ENCODE data around the gene HTRA1. TPM values are rescaled to one million over a fixed set of nuclear protein-coding genes. Genes with fewer than 3 reads are reported as not detected.

The HTRA1 gene
- total RNA-seq, 2 donors from 2014 or later: 282 to 473 TPM

DNA sequence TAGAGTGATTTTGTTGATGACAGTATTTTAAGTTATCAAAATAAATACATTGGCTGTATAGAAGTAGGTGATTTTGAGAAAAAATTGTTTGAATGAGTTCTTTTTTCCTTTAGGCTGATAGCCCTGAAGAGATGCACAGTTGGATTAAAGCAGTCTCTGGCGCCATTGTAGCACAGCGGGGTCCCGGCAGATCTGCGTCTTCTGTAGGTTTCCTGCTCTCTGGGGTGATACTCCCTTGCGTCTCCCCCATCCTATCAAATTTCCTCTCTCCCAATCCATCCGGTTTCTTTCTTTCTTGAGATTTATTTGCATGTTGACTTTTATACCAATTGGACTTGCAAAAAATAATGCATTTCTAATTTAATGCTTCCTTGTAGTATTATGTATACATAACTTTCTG lies 34.5 kb upstream of the HTRA1 start:
- DNase-seq (ENCODE audit: low spot score) (no peak), ATAC-seq (ENCODE audit: insufficient number of reproducible peaks, low FRiP score, low read depth) (no peak)
- H3K36me3 ChIP-seq: peaks cover 6% of the 10 kb centered on the region
- no peak overlapping the region for H3K4me3 ChIP-seq
- TF ChIP-seq, protein P1, sequence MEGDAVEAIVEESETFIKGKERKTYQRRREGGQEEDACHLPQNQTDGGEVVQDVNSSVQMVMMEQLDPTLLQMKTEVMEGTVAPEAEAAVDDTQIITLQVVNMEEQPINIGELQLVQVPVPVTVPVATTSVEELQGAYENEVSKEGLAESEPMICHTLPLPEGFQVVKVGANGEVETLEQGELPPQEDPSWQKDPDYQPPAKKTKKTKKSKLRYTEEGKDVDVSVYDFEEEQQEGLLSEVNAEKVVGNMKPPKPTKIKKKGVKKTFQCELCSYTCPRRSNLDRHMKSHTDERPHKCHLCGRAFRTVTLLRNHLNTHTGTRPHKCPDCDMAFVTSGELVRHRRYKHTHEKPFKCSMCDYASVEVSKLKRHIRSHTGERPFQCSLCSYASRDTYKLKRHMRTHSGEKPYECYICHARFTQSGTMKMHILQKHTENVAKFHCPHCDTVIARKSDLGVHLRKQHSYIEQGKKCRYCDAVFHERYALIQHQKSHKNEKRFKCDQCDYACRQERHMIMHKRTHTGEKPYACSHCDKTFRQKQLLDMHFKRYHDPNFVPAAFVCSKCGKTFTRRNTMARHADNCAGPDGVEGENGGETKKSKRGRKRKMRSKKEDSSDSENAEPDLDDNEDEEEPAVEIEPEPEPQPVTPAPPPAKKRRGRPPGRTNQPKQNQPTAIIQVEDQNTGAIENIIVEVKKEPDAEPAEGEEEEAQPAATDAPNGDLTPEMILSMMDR (IDR thresholded peaks at IDR 0.05): no peak
- no peaks in the 10 kb centered on the region for H3K27me3 ChIP-seq (replicated peaks; ENCODE audit: insufficient read depth)
- H3K27ac ChIP-seq: no peak overlapping the region
- H3K9me3 ChIP-seq: no peaks in the 10 kb centered on the region
- no peaks in the 10 kb centered on the region for H3K4me1 ChIP-seq (ENCODE audit: control insufficient read depth in 1 of 2, low read depth in 2 of 2)

DNA sequence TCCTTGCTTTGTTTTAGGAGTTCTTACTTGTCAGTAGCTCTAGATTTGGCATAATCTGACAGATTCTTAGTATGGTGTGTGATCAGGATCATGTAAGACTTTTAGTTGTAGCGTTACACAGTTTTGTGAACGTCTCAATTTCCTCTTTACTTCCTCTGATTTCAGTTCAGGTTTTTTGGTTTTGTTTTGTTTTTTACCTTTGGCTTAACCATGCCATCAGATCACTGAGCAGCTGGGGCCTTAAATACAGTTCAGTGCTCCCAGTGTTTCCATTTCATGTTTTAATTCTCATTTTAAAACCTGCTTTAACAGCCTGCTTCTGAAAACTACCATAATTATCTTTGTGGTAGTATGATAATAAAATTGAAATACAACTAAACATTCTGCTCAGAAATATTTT lies 34.1 kb upstream of the HTRA1 start:
- Histone ChIP-seq H3K4me3 (no peak overlapping the region), H3K4me1 (ENCODE audit: control insufficient read depth in 1 of 2, low read depth in 2 of 2) (no peaks in the 10 kb centered on the region), H3K27ac (no peak overlapping the region), H3K27me3 (replicated peaks; ENCODE audit: insufficient read depth) (no peaks in the 10 kb centered on the region), H3K36me3 (peaks cover 6% of the 10 kb centered on the region), H3K9me3 (no peaks in the 10 kb centered on the region)
- TF ChIP-seq, protein P1 (IDR thresholded peaks at IDR 0.05): no peak
- no peak for DNase-seq (ENCODE audit: low spot score)
- no peak for ATAC-seq (ENCODE audit: insufficient number of reproducible peaks, low FRiP score, low read depth)

DNA sequence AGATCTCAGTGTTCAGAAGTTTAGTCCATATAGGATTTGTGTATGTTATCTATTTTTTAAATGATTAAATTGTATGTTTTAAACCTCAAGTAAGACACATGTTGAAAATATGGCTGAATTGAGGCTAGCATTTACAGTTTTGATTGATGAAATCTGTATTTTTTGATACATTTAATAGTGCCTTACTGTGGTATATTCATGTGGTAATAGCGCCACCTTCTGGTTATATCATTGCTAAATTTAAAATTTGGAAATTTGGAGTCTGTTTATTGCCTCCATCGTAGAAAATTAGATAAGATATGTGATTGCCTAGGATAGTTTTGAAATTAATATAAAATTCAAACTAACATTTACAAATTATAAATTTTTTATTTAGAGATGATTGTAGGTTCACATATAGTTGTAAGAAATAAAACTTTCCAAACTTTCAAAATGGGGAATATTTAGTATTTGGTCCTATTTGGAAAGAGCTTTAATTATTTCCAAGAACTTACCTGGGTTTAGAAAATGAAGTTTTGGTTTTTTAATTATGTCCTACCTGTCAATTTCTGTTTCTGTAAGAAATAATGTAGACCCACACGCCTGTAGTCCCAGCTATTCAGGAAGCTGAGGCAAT lies 26.0 kb upstream of the HTRA1 start:
- Histone ChIP-seq H3K4me1 (ENCODE audit: control insufficient read depth in 1 of 2, low read depth in 2 of 2) (no peaks in the 10 kb centered on the region), H3K27ac (no peak overlapping the region), H3K36me3 (no peaks in the 10 kb centered on the region), H3K27me3 (replicated peaks; ENCODE audit: insufficient read depth) (no peaks in the 10 kb centered on the region), H3K4me3 (no peak overlapping the region), H3K9me3 (peaks cover 5% of the 10 kb centered on the region)
- no peak for ATAC-seq (ENCODE audit: insufficient number of reproducible peaks, low FRiP score, low read depth)
- no peak for DNase-seq (ENCODE audit: low spot score)
- TF ChIP-seq, protein P1 (IDR thresholded peaks at IDR 0.05): peak; percentile 70

DNA sequence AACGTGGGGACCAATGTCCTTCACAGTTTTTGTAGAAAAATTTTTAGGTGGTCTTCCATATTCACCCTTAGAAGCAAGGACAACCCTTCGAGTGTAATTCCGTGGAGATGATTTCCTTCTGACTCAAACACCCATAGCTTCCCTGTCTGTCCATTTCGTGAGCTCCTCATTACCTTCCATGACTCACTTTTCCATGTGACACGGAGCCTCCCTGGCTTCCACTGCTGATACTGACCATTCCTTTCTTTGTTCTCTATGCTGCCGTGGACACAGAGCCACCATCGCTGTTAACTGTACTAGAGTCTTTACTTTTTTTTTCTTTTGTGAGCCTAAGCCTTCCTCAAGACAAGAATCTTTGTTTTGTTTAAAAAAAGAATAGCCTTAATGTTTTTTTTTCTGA lies 19.4 kb upstream of the HTRA1 start:
- Histone ChIP-seq H3K9me3 (peaks cover 5% of the 10 kb centered on the region), H3K4me3 (no peak overlapping the region), H3K27me3 (replicated peaks; ENCODE audit: insufficient read depth) (no peaks in the 10 kb centered on the region), H3K27ac (no peak overlapping the region), H3K4me1 (ENCODE audit: control insufficient read depth in 1 of 2, low read depth in 2 of 2) (peaks cover 0 to 1% of the 10 kb centered on the region in 2 donors), H3K36me3 (no peaks in the 10 kb centered on the region)
- no peak for ATAC-seq (ENCODE audit: insufficient number of reproducible peaks, low FRiP score, low read depth)
- no peak for DNase-seq (ENCODE audit: low spot score)
- TF ChIP-seq, protein P1 (IDR thresholded peaks at IDR 0.05): no peak

DNA sequence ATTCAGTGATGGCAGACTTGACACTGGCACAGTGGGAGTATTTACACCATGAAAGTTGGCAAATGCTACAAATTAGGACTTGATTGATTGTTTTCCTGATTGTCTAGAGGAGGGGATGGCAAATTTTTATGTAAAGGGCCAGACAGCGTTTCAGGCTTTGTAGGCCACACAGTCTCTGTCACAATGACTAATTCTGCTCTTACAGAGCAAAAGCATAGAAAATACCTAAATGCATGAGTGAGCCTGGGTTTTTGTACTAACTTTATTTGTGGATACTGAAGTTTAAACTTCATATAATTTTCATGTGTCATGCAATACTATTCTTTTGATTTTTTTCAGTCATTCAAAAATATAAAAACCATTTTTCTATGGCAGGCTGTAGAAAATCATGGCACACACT lies 15.9 kb upstream of the HTRA1 start:
- Histone ChIP-seq H3K27ac (no peak overlapping the region), H3K36me3 (no peaks in the 10 kb centered on the region), H3K4me3 (no peak overlapping the region), H3K9me3 (no peaks in the 10 kb centered on the region), H3K4me1 (ENCODE audit: control insufficient read depth in 1 of 2, low read depth in 2 of 2) (peaks cover 0 to 8% of the 10 kb centered on the region in 2 donors), H3K27me3 (replicated peaks; ENCODE audit: insufficient read depth) (no peaks in the 10 kb centered on the region)
- ATAC-seq (ENCODE audit: insufficient number of reproducible peaks, low FRiP score, low read depth) (no peak), DNase-seq (ENCODE audit: low spot score) (no peak)
- TF ChIP-seq, protein P1 (IDR thresholded peaks at IDR 0.05): no peak
